ENCODE measurements around the gene MAD1L1.
A peak's percentile ranks its signal among the peaks of the same experiment; 100 is the strongest.

MAD1L1 gene

DNA sequence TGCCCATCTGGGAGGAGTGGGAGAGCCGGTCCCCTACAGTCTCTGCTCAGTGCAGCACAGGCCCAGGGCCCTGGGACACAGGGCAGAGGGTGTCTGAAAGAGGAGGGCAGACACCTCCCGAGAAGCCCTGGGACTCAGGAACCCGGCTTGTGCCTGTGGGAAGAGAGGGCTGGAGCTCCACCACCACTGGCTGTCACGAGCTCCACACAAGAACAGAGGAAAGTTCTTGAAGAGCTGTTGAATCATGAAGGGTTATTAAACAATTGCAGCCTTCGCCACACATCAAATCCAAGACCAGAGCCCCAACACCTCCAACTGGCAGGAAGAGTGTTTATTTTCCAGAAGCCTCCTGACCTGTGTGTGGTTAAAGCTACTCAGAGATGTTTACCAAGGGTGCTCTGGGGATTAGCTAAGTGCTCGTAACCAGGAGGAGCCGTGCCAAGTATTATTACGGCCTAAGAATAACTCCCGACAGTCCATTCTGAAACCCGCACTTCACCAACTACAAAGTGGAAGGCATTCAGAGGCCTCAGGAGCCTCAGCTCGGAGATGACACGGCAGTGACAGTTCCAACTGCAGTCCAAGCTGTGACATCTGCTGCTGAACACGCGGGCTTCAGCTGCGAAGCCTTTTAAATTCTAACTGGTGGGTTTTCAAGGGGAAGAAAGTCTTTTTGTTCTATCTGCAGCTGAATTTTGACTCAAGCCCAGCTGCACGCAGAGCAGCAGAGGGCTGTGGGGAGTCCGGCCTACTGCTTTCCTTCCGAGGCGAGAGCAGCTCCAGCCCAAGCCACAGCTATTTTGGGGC lies 75.1 kb downstream of the MAD1L1 start:
- DNase-seq (ENCODE audit: low spot score): no peak

- DNase-seq (ENCODE audit: low spot score): no peak
Observed at GRCh38 chr7:2156756-2157472, 75.8 kb downstream of the MAD1L1 start.

GRCh38 chr7:2154831-2155230 lies 77.9 kb downstream of the MAD1L1 start:
- DNase-seq (ENCODE audit: low spot score): no peak

- DNase-seq (ENCODE audit: low spot score): no peak
Observed at GRCh38 chr7:2154121-2154520, 78.6 kb downstream of the MAD1L1 start.

GRCh38 chr7:2152646-2153045 lies 80.1 kb downstream of the MAD1L1 start:
- no peak for DNase-seq (ENCODE audit: low spot score)

- DNase-seq (ENCODE audit: low spot score): no peak
Observed at GRCh38 chr7:2151801-2152612, 80.7 kb downstream of the MAD1L1 start.

GRCh38 chr7:2151237-2151636 lies 81.5 kb downstream of the MAD1L1 start:
- DNase-seq (ENCODE audit: low spot score): no peak

DNA sequence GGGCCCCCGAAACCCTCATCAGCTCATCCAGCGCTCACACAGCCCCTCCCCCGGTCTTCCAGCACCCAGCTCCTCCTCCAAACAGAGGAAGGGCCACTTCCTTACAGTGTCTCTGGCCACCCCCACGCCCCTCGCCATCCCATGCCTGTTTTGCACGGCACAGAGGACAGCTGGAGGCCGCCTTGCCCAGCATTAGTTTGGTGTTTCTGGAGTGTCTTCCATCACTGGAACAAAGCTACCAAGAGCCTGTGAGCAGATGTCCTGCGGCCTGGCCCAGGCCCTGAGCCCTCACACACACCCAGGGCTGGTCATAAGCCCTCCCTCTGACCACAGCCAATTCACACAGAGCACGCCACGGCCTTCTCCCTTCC lies 82.3 kb downstream of the MAD1L1 start:
- no peak for DNase-seq (ENCODE audit: low spot score)

- DNase-seq (ENCODE audit: low spot score): no peak
Observed at GRCh38 chr7:2149672-2150444, 82.9 kb downstream of the MAD1L1 start.

DNA sequence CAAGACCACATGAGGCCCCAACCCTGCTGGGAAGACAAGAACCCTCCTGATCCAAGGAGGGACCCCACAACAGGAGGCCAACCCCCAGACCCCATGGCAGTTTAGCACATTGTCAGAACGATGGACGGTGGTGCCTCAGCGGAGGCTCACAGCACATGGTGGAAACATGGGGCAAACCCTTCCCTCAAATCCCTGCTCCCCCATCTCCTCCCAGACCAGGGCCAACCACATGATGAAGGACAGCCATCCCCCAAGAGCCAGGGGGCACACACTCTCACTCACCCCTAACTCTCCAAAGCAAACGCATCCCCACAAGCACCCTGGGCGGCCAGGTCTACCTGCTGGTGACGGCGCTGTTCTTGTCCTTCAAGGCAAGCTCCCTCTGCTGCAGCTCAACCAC lies 83.9 kb downstream of the MAD1L1 start:
- DNase-seq (ENCODE audit: low spot score): no peak

- DNase-seq (ENCODE audit: low spot score): peak; percentile 69
Observed at GRCh38 chr7:2148189-2148588, 84.6 kb downstream of the MAD1L1 start.

DNA sequence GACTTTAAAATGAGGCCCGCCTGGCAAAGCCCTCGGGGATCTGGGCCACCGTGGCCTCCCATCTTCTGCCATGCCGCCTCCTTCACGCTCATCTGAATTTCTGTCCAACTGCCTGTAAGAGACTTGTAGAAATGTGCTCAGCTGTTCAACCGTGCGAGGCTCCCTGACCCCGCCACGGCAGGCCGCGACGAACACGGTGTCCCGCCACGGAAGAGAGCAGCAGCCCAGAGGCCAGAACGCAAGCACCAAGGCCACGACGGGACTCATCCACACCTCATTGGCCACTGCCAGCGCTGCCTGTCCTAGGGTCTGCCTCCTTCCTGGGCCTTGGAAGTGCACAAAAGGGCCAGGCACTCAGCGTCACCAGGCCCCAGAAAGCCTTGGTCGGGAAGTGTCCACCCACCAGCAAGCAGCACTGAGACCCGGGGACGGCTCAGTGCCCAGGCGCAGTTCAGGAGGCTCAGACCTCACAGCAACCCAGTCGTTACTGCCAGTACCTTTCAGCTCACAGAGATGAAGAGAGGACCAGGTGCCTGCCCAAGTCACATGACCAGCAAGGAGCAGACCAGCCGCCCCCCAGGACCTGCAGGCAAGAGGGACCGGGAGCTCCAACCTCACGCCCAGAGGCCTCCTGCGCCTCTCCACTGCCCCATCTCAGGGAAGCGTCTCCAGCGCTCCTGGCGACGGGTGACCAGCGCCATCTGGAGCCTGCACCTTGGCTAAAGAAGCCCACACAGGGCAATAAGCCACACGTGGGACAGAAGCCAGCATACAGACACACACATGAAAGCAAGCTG lies 85.9 kb downstream of the MAD1L1 start:
- no peak for DNase-seq (ENCODE audit: low spot score)

DNA sequence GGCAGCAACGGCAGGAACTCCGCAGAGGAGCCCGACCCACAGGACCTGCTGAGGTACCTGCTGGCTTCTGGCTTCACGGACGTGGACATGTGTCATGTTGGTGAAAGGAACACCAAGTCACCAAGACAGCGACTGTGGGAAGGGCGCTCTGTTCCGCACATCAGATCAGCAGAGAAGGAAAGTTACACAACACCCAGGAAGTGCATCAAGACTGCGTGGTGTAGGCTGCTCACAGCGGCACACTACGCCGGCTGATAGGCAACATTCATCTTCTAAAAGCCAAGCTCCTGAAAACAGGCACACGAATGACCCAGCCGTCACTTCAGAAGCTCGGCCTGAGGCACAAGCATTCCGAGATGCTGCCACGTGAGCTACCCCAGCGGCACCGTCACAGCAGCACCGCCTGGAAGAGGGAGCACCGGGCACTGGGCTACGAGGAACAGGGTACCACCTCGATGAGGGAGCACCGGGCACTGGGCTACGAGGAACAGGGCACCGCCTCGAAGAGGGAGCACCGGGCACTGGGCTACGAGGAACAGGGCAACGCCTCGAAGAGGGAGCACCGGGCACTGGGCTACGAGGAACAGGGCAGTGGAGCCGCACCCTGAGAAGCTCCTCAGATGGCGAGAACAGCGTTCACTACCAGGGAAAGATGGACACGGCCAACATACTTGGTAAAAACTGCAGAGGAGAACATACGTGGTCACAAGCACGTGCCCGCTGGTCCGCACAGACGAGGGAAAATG lies 86.7 kb downstream of the MAD1L1 start:
- DNase-seq (ENCODE audit: low spot score): no peak

- no peak for DNase-seq (ENCODE audit: low spot score)
Observed at GRCh38 chr7:2144926-2145325, 87.8 kb downstream of the MAD1L1 start.

DNA sequence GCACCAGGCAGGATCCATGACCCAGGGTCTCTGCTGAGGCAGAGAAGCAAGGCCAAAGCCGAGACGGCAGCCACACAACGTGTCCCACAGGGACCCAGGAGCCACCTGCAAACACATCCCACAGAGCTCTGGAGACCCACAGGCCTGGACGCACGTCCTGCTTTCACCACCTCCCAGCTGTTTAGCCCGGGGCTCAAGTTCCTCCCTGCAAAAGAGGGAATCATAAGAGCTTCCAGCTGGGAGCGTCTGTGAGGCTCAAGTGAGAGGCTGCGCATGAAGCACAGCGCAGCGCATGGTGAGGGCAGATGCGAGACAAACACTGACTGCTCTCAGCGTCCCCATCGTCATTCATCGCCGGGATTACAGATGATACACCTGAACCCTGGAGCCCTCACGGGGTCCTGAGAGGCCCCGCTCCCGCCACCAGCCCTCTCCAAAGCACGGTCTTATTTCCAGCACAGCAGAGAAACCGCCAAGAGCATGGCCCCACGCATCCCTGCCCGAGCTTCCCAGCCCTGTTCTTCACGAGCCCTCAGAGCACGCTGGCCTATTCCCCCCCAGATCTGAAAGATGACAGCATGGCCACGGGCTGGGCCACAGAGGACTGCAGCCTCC lies 88.7 kb downstream of the MAD1L1 start:
- DNase-seq (ENCODE audit: low spot score): no peak

DNA sequence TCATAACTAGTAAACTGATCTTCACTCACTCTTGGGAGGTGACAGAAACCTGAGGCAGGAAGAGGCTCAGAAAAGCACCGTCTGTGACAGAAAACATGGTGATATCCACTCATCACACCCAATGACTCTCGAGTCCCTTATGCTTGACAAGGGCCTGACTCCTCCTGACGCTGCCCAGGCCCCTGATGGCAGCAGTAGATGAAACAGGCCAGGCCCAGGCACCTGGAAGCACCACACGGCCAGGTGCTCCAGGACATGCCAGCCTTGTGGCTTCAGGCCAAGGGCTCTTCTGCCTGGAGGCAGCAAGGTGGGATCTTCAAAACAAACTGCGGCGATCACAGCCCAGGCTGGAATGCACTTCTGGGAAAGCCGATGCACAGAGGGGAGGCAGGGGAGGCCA lies 89.3 kb downstream of the MAD1L1 start:
- no peak for DNase-seq (ENCODE audit: low spot score)

- DNase-seq (ENCODE audit: low spot score): no peak
Observed at GRCh38 chr7:2142386-2142785, 90.4 kb downstream of the MAD1L1 start.

- DNase-seq (ENCODE audit: low spot score): no peak
Observed at GRCh38 chr7:2141651-2142050, 91.1 kb downstream of the MAD1L1 start.

DNA sequence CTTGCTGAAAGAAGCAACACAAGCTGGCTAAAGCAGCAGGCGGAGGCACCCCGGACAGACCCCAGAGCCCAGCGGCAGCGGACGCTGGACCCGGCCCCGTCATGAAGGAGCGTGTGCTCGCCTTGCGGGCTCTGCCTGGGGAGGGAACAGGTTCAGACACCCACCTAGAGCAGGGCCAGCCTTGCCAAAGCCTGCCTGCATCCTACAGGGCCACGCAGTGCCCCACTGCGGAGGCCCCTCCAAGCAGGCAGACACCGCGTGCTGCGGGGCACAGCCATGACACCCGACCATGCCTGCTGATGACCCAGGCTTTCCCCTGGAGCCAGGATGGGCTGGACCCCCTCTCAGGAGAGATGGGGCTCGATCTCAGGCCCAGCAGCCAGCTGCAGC lies 91.7 kb downstream of the MAD1L1 start:
- no peak for DNase-seq (ENCODE audit: low spot score)

Data from iPS-NIHi11 (cell line).